Muscle of back (tissue), 11 donors: Measurements from ENCODE around the gene TMEM39A. TPM values are rescaled to one million over a fixed set of nuclear protein-coding genes. Genes with fewer than 3 reads are reported as not detected.

ENCODE experiments used
- DNase-seq, 3 donors: peaks; one replicate each; pipeline versions ENCODE4 v3.0.0 to v3.0.0-alpha.2; 2013
- polyA plus RNA-seq, 10 donors: library from polyadenylated mRNA; unstranded; fragments of 120-200 nt; gene quantifications; one replicate each; pipeline ENCODE4 v1.2.1, GENCODE V29; 2013; ENCODE audit not compliant: insufficient read length in 10 of 10

The TMEM39A gene
- polyA plus RNA-seq, 10 donors: 36.9 to 52.8 (median 43.3) TPM

DNA sequence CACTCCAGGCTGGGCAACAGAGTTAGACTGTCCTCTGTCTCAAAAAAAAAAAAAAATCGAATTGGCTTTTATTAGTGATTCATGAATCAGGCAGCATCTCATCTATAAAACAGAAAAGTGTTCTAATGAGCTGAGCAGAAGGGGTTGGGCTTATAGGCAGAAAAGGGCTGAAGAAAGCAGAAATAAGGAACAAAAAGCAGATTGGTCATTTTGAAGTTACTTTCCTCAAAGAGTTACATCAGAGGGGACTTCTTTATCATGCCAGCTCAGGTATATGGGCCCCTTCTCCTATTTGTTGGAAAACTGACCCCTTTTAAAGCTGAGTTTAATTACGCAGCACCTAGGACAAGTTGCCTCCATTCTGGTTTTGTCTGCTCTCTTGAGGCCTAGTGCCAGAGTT is 4.6 kb upstream of the TMEM39A start:
- DNase-seq: no peak

DNA sequence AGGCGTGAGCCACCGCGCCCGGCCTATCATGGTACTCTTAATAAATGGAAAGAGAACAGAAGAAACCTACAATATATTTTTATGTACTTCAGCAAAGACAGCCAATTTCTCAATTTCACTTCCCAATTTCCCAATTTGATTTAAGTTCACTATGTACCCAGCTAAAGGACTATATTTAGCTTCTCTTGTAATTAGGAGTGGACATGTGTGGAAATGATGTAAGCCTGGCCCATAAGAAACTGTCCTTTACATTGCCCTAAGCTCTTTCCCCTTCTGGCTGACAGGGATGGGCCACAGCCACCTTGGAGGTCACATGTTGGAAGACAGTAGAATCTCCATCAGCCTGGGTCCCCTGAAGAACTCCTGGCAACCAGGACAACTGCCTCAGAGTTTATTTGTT is 6.2 kb downstream of the TMEM39A start:
- no peak for DNase-seq

DNA sequence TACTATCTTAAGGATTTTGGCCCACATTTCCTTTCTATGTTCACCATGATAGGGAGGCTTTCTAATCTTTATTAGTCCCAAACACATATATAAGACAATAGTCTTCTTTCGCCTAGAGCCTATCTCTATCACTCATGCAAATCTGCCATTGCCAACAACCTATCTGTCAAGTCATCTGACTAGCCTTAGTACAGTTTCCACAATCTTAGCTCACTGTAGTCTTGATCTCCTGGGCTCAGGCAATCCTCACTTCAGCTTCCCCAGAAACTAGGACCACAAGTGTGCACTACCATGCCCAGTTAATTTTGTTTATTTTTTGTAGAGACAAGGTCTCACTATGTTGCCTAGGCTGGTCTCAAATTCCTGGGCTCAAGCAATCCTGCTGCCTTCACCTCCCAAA is 6.9 kb downstream of the TMEM39A start:
- no peak for DNase-seq

DNA sequence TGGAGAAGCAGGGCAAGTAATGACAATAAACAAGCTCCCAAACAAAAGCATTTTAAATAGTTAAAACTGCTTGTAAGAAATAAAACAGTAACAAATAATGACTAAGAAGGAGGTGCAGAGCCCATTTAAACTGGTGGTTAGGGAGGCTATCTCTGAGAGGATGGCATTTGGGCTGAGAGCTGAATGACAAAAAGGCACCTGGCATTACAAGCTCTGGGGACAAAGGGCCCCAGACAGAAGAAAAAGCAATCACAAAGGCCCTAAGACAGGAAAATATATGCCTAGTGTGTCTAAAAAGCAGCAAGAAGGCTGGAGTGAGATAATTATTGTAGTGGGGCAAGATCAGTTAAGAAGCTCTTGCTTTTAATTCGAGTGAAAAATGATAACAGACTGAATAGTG is 9.6 kb downstream of the TMEM39A start:
- DNase-seq: no peak

DNA sequence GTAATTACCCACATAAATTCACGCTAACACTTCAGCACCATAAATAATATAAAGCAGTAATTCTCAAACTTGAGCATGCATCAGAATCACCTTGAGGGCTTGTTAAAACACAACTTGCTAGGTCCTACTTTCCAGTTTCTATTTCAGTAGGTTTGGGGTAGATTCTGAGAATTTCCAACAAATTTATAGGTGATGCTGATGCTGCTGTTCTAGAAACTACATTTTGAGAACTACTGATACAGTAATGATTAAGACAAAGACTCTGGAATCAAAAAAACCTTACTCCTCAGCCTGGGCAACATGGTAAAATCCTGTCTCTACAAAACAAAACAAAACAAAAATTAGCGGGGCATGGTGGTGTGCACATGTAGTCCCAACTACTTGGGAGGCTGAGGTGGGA is 18.8 kb downstream of the TMEM39A start:
- DNase-seq: no peak

DNA sequence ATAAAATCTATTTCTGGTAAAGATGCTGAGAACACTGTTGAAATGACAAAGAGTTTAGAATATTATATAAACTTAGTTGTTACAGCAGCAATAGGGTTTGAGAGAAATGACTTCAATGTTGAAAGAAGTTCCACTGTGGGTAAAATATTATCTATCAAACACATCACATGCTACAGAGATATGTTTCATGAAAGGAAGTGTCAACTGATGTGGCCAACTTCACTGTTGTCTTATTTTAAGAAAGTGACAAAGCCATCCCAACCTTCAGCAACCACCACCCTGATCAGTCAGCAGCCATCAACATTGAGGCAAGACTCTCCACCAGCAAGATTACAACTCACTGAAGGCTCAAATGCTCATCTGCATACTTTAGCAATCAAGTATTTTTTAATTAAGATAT is 20.2 kb downstream of the TMEM39A start:
- no peak for DNase-seq

DNA sequence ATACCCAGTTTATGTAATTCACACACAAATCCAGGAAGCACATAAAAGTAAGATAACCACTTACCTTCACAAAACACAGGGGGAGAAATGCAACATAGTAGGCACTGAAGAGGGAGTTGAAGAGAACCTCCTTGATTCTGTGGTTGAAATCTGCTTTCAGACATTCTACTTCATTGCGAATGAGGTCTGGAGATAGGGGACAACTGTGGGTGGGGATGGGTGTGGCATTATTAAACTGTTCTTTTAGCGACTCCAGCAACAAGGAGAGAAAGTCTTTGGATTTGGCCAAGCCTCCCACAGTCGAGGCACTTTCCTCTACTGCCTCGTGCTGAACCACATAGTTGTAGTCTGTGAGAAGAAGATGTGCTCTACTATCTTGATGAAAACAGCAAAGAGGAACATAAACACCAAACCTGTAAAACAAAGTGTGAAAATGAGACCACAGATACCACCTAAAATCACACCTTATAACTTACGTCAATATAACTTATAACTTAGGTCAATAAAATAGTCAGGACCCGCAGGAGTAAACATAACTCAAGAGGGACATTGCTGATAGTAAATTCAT is 25.6 kb downstream of the TMEM39A start:
- DNase-seq: no peak

DNA sequence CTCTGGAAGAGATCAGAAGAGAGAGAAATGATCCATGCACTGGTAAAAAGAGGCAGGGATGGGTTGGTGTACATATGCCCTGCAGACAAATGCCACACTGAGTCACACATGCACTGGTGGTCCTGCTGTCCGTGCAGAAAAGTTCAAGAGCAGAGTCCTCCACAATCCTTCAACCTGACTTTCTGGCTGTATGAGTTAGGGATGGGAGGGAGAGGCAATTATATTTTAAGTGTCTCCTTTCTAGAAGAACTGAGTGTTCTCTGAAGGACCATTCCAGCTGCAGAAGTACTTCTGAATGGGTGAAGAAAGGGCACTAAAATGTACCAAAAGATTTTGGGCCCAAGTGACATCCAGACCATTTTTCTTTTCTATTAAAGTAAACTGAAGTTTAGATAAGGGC is 26.4 kb downstream of the TMEM39A start:
- no peak for DNase-seq

DNA sequence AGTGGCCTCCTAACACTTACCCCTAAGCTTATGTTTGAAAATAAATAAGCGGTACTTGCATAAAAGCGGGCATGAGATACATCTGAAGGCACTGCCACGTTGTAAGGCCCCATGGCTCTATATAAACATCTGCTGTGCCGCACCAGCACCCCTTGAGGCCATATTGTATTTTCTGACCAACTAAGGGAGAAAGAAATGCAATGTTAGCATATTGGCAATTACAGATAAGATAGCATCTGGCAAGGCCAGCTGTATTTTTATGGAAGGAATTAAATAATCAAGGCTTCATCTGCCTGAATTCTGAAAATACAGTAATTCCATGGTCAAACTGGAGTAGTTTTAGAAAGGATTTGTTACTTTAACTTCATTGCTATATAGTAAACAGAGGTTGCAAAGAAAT is 28.7 kb downstream of the TMEM39A start:
- DNase-seq: no peak

DNA sequence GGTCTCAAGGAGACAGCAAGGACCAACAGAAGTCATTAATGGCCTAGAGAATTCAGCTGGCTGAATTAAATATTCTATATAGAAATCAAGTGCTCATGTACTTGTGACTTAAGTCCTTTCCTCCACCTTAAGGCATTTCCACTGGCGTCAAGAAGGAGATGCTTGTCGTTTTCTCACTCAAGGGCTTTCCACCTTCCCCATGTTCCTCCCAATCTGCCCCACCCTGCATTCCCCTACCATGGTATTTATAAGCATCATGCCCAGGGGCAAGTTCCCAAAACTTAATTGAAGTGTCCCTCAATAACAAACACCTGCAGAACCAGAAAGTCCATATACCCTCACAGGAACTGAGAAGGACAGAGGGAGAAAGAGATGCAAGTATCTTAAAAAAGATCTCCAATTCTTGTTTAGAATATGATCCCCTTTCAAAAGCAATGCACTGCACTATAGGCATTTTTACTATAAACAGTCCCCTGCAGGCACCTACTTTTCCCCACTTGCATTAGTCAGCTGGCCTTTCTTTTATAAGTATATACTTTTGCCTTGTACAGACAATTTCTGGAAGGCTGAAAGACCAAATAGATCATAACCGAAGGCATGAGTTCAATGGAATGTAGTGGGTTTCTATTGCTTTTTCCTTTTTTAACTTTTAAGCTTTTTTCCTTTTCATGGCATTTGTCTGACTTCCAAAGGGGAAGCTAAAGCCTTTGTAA is 29.6 kb downstream of the TMEM39A start:
- DNase-seq: no peak

DNA sequence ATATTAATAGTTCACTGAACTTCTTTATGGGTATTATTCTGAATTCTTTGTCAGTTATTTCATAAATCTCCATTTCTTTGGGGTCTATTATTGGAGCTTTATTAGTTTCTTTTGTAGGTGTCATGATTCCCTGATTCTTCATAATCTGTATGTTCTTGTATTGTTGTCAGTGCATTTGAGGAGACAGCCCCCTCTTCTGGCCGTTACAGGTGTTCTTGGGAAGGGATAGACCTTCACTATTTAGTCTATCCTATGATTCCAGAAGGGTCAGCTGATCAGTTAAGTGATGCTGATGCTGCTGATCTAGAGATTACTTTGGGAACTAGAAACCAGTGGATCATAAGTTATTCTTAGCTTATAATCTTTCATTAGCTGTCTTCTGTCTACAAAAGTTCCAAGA is 34.9 kb downstream of the TMEM39A start:
- no peak for DNase-seq

DNA sequence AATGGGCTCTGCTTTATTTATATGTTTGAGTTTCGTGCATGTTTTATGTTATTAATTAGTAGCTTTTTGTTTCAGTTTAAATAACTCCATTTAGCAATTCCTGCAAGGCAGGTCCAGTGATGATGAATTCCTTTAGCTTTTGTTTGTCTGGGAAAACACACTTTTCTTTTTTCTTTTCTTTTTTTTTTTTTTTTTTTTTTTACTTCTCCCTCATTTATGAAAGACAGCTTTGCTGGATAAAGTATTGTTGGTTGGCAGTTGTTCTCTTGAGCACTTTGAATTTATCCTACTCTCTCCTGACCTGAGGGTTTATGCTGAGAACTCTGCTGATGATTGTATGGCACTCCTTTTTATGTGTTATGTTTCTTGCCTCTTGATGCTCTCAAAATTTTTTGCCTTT is 35.7 kb downstream of the TMEM39A start:
- peak in 1 of 3 donors; percentile 12 for DNase-seq

DNA sequence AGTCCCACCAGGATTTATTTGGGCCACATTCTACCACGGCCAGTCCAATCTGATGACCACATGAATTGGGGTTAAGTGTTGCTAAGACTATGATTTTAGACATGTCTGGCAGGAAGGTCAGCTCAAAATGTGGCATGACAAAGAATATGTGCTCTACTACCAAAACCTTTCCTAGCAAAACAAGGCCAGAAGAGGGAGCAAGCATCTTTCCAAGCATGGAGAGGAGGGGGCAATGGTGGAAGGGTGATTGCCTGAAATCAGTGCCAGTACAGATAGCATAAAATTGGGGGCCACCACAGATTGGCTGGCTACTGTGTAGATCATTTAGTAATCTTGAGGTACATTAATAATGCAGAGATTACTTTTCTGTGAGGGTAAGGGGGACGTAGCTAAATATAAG is 43.2 kb downstream of the TMEM39A start:
- DNase-seq: no peak

DNA sequence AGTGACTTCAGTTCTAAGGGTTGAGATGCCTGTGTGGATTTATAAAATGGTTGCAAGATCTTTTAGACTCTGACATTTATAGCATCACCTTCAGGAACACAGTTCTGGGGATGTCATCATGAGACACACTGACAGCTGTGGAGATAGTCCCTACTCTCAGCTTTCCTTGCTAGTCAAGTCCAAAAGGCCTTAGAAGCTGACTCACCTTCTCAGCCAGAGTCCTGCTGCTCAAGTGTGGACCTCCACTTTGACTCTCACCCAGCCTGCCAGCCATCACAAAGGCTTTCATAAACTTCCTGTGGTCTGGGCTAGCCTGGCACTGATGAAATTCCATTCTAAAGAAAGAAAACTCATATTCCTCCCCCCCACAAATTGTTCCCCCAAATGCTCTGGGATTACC is 44.8 kb downstream of the TMEM39A start:
- no peak for DNase-seq

DNA sequence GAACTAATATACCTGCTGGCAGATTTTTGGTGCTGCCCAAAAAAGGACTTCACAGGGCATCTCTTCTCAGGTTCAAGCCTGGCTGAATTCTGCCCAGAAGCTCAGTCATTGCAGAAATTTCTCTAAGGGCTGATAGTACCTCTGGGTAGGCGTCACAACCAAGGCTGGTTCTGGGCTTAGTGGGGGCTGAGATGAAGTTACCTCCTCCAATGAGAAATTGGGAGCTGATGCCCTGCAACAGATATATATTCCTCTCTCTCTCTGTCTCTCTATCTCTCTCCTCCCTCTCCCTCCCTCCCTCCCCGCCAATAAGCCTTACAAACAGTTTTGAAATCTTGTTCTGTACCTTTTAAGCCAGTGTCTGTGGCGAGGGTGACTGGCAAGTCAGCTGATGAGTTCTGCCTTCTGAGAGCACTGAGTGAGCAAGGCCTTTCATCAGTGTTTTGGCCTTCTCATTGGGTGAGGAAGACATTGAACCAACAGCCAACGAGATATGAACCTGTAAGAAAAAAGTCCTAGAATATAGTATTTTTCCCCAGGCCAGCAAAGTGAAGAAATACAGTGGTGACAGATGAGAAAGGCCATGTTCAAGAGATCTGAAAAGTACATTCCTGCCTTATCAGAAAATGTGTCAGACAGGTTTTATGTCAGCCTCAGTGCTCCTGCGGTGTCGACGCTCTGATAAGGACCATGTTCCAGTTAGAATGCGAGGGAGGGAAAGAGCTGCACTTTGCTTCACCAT is 45.5 kb downstream of the TMEM39A start:
- DNase-seq: no peak

DNA sequence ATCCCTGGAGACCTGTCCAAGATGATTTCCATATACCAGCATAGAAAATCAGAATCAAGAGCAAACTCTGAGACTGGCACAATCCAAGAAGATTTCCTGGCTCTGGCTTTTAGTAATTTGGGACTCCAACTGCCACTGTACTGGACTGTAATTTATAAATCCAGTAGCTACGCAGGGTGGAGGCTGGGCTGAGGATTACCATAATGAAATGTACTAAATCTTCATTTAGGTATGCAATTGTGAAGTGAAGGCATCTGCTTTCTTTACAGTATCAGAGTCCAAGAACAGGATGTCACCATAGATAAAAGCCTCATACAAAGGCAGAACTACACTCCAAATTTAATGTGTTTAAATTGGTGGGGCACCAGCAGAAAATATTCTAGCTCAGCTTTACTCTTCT is 46.5 kb downstream of the TMEM39A start:
- no peak for DNase-seq

DNA sequence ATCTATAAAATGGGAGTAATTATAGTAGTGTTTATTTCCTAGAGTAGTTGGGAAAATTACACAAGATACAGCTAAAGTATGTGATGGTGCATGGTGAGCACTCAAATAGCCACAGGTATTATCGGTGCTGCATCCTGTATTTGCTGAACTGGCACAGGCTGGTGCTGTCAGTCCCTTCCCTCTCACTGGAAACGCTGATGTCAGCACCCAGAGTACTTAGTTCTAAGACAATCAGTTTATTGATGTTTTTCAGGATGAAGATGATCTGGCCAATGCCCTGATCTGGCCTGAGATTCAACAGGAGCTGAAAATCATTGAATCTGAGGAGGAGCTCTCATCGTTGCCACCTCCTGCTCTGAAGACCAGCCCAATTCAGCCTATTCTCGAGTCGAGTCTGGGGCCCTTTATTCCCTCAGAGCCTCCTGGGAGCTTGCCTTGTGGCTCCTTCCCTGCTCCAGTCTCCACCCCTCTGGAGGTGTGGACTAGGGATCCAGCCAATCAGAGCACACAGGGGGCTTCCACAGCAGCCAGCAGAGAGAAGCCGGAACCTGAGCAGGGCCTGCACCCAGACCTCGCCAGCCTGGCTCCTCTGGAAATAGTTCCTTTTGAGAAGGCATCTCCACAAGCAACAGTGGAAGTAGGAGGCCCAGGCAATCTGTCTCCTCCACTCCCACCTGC is 49.7 kb downstream of the TMEM39A start:
- DNase-seq: no peak

DNA sequence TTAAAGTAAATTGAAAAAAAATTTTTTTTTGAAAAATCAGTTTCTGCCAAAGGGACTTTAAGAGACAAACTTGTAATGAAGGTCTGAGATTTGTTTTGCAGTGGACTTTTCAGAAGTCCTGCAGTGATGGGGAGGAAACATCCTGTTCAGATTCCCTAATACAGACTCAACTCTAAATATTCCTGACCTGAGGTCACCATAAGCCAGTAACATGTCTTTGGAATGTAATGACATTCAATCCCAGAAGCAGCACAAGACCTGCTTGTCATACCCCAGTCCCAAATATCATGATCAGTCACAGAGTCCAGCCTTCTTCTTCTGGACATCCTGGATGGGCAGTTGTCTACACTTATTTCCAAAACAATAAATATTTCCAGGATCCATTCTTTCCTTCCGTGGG is 53.6 kb downstream of the TMEM39A start:
- DNase-seq: no peak

DNA sequence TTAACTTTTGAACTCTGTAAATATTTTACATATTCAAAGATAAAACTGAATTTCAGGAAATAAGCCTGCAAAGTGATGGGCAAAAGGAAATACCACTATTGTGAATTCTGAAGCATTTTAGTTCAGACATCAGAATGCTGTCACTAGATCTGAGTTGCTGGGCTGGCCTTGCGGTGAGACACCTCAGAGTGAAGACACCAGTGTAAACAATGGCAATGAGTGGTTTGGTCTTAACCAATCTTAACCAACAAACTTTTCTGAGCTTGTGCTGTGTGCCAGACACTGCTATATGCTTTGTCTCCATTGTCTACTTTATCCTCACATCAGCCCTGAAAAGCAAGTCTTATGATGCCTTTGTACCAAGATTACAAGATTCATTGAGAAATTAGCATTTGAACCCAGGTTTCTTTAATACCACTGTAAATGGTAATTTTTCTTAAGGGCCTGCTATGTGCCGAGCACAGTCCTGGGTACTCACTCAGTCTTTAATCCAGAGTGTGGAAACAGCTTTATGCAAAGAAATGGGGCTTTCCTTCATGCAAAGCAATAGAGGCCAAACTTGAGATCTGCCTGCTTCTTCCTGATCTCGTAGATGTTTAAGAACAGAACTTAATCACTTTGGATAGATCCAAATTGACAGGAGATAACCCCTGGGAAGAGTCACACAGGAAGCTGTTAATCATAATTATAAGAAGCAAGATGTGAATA is 55.0 kb downstream of the TMEM39A start:
- DNase-seq: no peak

DNA sequence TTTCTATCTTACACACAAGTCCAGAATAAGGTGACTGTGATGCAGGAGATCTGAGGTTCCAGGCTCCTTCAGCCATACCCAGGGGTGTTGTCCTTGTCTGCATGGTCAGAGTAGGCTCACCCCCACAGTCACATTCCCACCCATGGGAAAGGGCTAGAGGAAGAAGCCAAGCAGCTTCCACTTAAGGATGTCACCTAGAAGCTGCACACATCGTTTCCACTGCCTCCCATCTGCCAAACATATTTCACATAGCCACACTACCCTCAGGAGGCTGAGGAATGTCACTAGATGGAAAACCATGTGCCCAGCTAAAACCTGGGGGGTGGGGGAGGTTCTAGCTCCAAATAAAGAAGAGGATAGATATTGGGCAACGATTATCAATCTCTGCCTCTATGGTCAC is 58.1 kb downstream of the TMEM39A start:
- no peak for DNase-seq

DNA sequence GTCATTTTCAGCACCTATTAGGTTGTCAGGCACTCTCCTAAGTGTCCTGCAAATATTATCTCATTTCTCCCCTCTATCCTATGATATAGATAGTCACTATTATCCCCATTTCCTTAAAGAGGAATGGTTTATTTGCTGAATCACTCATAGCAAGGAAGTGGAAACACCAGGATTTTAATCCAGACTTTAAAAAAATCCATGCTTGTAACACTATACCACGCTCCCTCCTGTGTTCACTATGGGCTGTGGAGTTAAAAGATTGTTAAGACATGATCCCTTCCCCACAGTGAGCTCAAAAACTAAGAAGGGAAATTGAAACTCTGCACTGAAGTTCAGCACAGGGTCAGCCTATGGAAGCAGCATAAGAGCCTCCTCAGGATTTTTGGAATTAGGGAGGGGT is 60.2 kb downstream of the TMEM39A start:
- DNase-seq: no peak

DNA sequence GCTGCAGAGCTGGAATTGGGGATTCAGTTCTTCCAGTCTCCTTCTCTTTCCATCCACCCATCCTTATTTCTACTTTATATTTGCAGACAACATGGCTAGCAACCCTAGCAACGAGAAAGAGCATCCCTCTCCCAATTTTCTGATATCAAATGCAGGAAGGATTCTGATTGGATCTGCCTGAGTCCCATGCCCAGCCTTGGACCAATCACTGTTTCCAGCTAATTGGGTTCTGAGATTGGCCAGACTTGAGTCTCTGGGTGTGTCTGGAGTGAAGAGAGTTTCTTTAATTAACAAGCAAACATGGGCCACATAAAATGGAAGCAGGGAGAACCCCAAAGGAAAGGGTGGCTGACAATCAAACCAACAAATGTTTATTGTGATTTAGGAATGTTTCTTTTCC is 60.6 kb downstream of the TMEM39A start:
- no peak for DNase-seq
